Lower leg skin (tissue), 4 donors: ENCODE data around the gene TMPRSS11A. TPM values are rescaled to one million over a fixed set of nuclear protein-coding genes. Genes with fewer than 3 reads are reported as not detected.

Experiments used
- DNase-seq, 2 donors: peaks; one replicate each; pipeline ENCODE4 v3.0.0-alpha.2; 2019; ENCODE audit warnings: low spot score in 2 of 2
- H3K4me3 ChIP-seq: fragments of 200-600 bp; sonication (generic); 2 replicates; pipeline ENCODE4 v1.5.1; 2017; ENCODE audit warnings: mild to moderate bottlenecking, low read depth; ENCODE audit not compliant: poor library complexity, severe bottlenecking
- CTCF ChIP-seq, 3 donors: fragments of 450-650 bp; IDR thresholded peaks; one replicate each; pipeline ENCODE4 v1.5.1; 2016; ENCODE audit warnings: antibody characterized with exemption in 3 of 3, mild to moderate bottlenecking in 3 of 3, moderate library complexity in 2 of 3
- POLR2A ChIP-seq, 2 donors: fragments of 450-650 bp; IDR thresholded peaks; one replicate each; pipeline ENCODE4 v1.6.1; 2016 to 2017; ENCODE audit warnings: antibody characterized with exemption in 2 of 2, mild to moderate bottlenecking in 1 of 2, moderate library complexity in 1 of 2
- WGBS, 2 donors: methylation state at CpG; one replicate each; pipeline ENCODE4 v1.1.5; 2018; 5-methylcytosine and 5-hydroxymethylcytosine counted together
- intact Hi-C: fragments of 100-400 bp; cut with DNase I; formaldehyde crosslinking; loops from one replicate; pipeline ENCODE4 v1.15.0; 2023; ENCODE audit warnings: low total_unique reads
- total RNA-seq, 4 donors: library from RNA; depleted of rRNA; stranded (reverse); fragments of >200 nt; gene quantifications; one replicate each; pipeline ENCODE4 v1.1.0, GENCODE V29; 2016

The TMPRSS11A gene
- total RNA-seq, 4 donors from 2014 or later, result not detected

GRCh38 chr4:67928546-67928945, 34.7 kb downstream of the TMPRSS11A start:
- no peak for DNase-seq
- TF ChIP-seq POLR2A (IDR thresholded peaks at IDR 0.05) (no peak), CTCF (IDR thresholded peaks at IDR 0.05) (no peak)
- 54 to 61% methylated on average over 3 of the region's 3 CpGs for WGBS, 2 donors
- H3K4me3 ChIP-seq, result no peak overlapping the region
- intact Hi-C loops, result no loop called here

GRCh38 chr4:67927251-67927650, 36.0 kb downstream of the TMPRSS11A start:
- 100% methylated on average over 3 of the region's 3 CpGs for WGBS, 2 donors
- intact Hi-C loops, result no loop called here
- DNase-seq, result no peak
- no peak overlapping the region for H3K4me3 ChIP-seq
- TF ChIP-seq POLR2A (IDR thresholded peaks at IDR 0.05), result no peak
- no peak for TF ChIP-seq CTCF (IDR thresholded peaks at IDR 0.05)

- TF ChIP-seq POLR2A (IDR thresholded peaks at IDR 0.05), result no peak
- no peak for TF ChIP-seq CTCF (IDR thresholded peaks at IDR 0.05)
- WGBS, 2 donors, result 90 to 97% methylated on average over 7 of the region's 7 CpGs
- no peak for DNase-seq
Observed at GRCh38 chr4:67926485-67926884, 36.8 kb downstream of the TMPRSS11A start.

GRCh38 chr4:67922697-67923096, 40.6 kb downstream of the TMPRSS11A start:
- WGBS, 2 donors, result 48 to 53% methylated on average over 4 of the region's 4 CpGs
- TF ChIP-seq POLR2A (IDR thresholded peaks at IDR 0.05) (no peak), CTCF (IDR thresholded peaks at IDR 0.05) (no peak)
- intact Hi-C loops, result no loop called here
- H3K4me3 ChIP-seq, result no peak overlapping the region
- DNase-seq, result no peak

More at GRCh38 chr4:67926485-67926884, 36.8 kb downstream of the TMPRSS11A start:
- intact Hi-C loops, result no loop called here
- H3K4me3 ChIP-seq, result no peak overlapping the region

- no peak for DNase-seq
- TF ChIP-seq CTCF (IDR thresholded peaks at IDR 0.05), result no peak
- TF ChIP-seq POLR2A (IDR thresholded peaks at IDR 0.05), result no peak
- no peak overlapping the region for H3K4me3 ChIP-seq
- intact Hi-C loops, result no loop called here
Observed at GRCh38 chr4:67918428-67918827, 44.9 kb downstream of the TMPRSS11A start.

- TF ChIP-seq POLR2A (IDR thresholded peaks at IDR 0.05) (no peak), CTCF (IDR thresholded peaks at IDR 0.05) (no peak)
- DNase-seq, result no peak
- 66 to 69% methylated on average over 5 of the region's 5 CpGs for WGBS, 2 donors
Observed at GRCh38 chr4:67915400-67915966, 47.8 kb downstream of the TMPRSS11A start.

More at GRCh38 chr4:67915400-67915966, 47.8 kb downstream of the TMPRSS11A start:
- intact Hi-C loops, result no loop called here
- H3K4me3 ChIP-seq, result no peak overlapping the region
